Colon (tissue), 2 donors: ENCODE measurements around the gene EHBP1.
A peak's percentile ranks its signal among the peaks of the same experiment; 100 is the strongest.
"Not testable (repeated sequence)": the region's sequence is repeated elsewhere in the genome, so short reads cannot be mapped to it uniquely, and the experiment has no call there.

Experiments
- FAIRE-seq: peaks from 2 replicates; lab custom pipeline; 2012; peaks lifted over from hg19 to GRCh38; lab: Jason Lieb, UNC
- donor health status: control.
- donor health status: control.

The EHBP1 gene

DNA sequence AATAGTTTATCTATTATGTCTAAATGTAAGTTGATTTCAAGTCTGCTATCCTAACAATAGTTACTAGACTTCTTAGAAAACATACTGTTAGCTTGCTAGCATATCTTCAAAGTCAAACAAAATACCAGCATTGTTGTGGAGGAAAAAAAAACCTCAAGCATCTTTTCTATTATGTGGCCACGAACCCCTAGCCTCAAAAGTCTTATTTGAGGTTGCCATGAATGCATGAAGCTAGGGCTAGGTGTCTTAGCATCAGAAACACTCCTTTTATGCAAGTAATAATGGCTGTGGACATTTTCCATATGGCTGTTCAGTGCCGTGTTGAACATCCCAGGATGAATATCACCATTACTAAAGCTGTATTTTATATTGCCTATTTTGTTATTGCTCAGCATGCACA is 258.5 kb downstream of the EHBP1 start:
- FAIRE-seq = no peak

DNA sequence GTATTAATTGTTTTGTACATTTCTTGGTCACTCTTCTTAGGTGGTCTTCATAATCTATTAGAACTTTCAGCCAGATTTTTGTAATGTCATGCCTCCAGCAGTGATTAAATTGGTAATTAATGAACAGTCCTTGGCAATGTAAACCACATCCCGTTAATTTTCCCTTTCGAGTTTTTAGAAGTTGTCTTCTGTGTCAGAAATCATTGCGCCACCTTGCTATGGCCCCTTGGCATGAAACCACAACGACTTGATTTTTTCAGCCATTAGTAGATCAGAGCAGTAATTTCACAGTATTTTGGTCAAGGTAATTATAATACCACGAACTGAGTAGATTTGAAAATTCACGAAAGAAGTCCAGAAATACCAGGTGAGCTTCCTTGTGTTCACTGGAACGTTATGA is 259.2 kb downstream of the EHBP1 start:
- FAIRE-seq = no peak

DNA sequence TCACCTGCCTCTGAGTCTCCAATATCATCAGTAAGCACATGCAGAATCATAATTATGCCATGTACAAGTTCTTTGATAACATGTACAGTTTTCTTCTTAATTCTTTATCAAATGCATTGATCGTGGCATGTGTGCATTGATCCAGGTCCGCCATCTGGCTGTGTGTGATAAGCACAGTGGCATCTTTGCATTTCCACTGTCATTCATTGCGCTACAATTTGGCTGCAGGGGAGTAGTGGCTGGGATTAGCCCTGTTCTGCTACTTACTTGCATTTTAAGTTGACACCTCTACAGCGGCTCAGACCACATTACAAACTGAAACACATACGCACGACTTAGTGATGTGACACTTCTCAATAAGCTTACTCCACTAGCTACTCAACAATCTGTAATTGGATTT is 261.5 kb downstream of the EHBP1 start:
- no peak for FAIRE-seq

DNA sequence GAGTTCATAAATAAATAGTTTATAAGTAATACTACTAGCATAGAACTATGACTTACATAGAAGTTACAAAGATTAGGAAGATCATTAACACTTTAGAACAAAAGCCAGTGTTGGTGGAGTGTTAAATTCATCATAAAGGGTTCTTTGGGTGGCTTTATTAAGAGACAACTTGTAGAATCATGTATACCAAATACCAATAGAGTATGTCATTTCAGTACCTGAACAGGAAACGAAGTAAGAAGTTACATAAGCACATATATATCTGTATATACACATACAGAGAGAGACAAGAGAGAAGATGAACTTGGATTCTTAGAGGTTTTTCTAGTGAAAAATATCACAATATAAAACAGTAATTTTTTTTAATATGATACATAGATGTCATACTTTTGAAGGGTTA is 262.7 kb downstream of the EHBP1 start:
- FAIRE-seq = no peak

DNA sequence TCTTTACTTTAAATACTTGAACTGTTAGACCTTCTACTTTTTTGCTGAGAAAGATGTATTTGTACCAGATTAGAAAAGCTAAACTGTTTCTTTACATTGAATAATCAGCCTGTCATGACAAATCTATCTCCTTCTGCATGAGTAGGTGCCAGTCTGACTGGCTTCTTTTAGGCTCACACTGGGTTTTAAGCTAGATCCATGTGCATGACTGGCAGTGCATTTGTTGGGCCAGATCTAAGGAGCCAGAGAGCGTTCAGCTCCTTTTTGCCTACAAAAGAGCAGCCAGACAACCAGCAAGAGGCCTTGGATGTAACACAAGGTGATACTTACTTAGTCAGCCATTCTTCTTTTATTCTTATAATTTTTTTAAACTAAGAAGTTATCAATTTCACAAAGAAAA is 263.2 kb downstream of the EHBP1 start:
- no peak for FAIRE-seq

DNA sequence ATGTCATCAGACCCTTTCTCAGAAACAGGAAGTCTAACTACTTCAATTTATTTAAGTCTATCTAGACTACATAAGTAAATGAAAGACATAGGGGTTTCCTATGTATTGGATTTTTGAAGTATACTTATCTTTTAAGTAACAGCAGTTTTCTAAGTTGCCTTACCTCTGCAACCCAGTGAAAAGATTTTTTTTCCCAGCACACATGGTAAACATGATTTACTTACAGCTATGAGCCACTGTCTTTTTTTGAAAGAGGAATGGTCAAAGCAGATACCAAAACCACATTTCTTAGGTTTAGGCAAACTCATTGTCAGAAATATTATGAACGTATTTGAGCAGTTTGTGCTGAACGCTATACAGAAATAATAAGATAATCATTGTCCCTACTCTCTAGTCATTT is 266.4 kb downstream of the EHBP1 start:
- FAIRE-seq = no peak

DNA sequence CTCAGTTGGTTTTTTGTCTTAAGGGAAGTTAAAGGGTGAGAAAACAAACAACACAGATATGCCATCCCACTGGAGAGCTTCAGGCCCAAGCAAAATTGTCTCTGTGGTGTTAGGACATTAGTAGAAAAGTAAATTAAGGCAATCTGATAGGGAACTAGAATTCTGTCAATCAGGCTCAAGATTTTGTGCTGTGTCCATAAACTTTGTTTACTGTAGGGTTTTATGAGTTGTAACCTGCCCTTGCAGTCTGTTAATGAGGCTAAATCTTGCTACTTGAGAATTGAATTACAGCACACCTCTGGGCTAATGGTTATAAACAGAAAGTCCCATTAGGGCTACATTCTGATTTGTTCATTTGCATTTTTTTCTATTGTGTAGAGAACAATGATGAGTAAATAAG is 267.1 kb downstream of the EHBP1 start:
- FAIRE-seq = no peak

DNA sequence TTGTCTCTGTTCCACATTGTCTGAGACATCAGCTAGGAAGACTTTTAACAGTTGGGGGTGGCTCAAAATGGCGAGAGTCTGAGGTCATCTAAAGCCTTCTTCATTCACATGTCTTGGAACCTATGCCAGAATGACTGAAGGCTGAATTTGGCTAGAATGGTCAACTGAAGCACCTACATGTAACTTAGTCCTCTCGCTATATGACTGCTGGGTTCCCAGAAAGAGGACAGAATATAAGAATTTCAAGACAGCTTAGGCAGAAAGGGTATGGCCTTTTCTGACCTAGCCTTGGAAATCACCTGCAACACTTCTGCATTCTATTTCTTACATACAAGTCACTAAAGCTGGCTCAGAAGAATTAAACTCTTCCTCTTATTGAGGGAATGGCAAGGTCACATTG is 269.5 kb downstream of the EHBP1 start:
- no peak for FAIRE-seq

DNA sequence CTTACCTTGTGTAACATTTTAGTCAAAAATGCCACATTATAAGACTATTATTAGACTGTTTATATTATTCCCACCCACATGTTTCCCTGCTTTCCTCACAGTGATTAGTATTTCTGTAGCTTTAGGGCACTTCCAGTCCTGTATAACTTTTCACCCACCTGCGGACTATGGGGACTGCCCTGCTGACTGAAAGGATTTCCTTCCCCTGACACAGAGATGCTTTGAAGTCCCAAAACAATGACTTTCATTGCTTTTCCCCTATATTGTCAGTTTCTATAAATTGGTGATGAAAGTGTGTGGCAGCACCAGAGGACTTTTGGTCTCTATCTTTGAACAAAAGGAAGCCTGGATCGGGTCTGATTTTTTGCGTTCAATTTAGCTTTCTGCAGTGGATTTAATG is 286.1 kb downstream of the EHBP1 start:
- FAIRE-seq = no peak

DNA sequence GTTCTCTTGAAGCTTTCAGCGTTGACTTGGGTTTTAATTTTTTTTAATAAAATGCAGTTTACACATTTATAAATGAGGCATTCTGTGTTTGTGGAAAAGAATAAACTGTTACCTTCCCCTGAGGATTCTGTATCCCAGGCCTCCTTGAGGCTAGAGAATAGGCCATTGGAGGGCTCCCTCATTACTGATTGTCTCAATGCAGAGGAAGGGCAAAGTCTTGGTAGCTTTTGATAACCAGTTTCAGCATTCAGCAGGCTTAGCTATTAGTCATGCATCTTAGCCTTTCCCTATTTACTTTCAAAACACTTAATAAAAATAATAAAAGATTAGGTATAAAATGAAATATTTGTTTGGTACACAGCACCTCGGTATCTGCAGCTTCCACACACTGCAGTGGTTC is 287.0 kb downstream of the EHBP1 start:
- FAIRE-seq = no peak

DNA sequence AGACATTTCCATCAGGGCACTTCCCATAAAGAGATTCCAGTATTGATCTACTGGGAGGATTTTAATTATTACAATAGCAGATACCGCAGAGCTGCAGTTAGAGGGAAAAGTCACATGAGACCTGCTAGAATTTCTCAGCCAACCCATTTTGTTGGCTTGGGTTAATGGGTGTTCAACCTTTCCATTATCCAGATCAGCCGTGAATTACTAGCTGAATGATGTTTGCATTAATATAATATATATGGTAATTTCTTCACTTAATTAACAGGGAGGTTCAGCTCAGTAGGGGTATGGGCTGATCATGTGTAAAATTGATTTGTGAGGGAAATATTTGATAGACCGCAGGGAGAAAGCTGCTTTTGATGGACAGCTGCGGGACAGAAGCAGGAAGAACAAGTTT is 288.7 kb downstream of the EHBP1 start:
- FAIRE-seq = no peak

DNA sequence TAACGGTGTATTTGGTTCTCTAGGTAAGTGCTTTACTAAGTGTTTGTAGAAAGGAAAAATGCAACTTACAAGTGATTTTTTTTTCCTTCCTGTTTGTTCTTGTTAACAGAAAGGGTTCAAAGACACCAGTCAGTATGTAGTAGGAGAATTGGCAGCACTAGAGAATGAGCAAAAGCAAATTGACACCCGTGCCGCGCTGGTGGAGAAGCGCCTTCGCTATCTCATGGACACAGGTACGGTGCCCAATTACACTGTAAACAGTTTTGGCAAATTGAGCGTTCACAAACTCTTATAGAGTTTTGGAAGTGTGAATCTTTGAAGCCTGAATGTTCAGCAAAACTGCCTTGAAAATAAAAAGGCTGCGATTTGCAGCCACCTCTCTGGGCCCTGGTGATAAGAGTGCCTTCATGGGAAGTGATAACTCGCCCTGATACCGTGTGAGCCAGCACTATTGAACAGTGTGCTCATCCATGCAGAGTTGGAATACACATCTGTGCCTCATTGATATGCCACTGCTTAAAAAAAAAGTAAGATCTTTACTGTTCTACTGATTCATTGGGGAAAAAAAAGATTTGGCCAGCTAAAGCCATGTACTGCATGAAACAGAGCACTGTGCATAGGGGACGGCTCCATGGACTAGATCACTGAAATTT is 291.1 kb downstream of the EHBP1 start:
- FAIRE-seq = no peak

DNA sequence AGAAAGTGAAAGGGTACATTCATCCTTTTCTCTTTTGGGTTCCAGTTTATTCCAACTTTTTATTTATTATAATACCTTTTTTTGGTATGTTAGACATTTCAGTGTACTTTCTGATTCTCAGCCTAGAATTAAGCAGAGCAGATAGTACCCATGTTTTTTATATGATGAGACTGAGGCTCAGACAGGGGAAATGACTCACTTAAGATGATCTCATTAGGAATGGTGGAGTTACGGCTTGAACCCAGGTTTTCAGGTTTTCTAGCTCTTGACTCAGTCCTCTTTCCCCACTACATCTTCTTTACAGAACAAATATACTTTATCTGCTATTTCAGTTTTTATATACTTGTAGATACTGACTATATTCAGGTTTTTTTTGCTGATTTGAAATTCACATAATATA is 293.4 kb downstream of the EHBP1 start:
- no peak for FAIRE-seq

DNA sequence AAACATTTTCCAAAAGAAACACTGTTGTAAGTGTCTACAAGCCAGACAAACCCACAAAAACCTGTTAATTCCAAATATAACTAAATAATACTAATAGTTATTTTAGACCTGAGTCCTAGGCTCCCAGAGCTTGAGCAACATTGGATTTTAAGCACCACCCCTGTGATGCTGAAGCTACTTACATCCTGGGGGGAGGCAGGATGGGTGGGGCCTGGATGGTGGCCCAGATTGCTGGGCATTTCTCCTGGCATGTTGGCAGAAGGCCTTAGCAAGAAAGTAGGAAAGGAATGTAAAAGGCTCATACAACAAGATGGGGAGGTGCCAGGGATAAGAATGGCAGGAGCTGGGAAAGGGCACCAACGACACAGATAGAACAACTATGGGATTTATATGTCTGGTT is 294.4 kb downstream of the EHBP1 start:
- FAIRE-seq = no peak

DNA sequence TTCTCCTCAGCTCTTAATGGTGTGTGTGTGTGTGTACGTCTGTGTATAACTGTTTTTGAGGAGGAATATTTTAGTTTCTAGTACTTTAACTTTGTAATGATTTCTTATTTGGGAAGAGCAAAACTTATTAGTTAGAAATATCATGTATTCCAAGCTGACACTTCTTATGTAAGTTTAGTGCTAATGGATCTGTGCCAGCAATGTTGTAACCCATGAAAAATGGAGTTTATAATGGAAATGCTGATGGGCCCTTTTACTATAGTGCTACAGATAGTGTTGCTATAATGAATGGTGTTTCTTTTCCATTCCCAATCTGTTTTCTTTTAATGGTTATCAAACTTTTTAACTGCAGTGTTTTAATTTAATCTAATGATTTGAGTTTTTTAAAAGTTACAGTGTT is 295.3 kb downstream of the EHBP1 start:
- FAIRE-seq = peak; percentile 24

DNA sequence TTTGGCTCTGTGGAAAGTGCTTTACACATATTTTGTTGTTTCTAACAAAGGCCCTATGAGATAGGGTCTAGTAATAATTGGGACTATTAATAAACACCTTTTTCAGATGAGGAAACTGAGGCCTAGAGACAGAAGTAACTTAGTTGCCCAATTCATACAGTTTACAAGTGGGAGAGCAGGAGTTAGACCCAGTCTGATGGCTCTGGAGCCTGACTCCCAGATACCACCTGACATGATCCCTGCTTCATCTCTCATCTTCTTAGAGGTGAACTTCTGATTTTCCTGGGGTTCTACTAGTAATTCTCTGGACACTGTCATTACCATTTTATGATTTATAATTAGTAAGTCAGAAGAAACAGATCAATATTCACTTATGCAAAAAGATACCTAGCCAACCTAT is 296.1 kb downstream of the EHBP1 start:
- no peak for FAIRE-seq

DNA sequence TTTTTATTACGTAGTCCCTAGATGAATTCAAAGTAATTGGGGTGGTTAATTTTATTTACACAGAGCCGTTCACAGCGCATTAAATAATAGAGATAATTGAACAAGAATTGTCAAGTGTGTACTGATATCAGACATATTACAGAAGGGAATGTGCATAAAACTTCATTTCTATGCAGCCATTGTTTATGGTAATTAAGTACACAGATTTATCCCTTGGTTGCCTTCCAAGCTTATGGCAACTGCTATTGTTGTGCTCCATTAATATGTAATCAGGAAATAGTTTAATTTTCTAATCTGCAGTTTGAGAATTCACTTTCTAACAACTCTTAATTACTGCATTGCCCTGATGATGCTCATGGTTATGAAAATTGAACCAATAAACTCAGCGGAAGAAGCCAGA is 297.8 kb downstream of the EHBP1 start:
- FAIRE-seq = no peak

DNA sequence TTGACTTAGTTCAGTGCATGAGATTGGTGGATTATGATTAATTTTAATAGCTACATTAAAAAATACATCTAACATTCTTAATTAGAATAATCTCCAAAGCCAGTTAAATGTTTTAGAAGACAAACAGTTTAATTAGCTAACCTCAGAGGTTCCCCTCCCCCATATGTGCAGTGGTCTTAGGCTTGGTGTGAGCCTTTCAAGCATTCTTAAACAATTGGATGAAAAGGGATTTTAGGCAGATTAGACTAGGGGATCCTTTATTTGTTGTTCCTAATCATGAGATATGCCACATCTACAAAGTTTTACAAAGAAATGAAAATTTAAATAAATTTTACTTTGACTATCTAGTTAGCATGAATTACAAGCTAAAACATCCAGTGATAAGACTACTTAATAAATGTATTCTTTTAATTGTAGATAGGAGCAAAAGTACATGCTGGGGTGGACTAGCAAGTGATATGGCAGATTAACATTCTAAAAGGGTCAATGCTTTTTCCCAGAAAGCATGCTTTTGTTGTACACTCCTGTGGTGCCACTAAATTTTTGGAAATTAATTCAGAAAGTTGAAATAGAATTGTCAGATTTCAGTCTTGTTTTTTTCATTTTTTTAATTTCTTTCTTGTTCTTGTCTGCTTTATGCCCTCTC is 302.4 kb downstream of the EHBP1 start:
- no peak for FAIRE-seq

DNA sequence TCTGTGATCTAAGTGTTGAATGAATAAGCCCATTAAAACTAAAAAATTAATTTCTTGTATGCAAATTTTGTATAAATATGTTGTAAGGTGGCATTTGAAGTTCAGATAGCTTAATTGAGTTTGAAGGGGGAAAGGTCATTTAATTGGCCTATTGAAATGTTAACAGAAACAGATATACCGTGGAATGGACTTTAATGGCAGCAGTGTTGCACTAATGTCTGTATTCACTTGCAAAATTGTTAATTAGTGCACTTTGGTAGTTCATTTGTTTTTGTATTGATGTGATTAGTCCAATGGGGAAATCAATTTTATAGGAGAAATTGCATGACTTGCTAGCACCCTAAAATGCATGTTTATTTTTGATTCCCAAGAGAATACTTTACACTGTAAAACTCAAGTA is 303.3 kb downstream of the EHBP1 start:
- no peak for FAIRE-seq

DNA sequence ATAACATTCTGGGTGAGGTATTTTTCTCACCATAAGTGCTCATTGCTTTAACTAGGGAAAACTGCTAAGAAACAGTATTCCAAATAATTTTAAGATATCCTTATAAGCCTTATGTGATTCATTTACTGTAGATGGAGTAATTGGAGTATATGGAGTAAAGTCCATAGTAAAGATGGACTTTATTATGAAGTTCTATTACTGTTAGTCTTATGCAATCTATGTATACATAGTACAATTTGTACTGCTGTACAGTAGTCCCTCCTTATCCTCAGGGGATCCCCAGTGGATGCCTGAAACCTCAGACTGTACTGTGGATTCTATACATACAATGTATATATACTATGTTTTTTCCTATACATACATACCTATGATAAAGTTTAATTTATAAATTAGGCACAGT is 304.0 kb downstream of the EHBP1 start:
- FAIRE-seq = no peak

DNA sequence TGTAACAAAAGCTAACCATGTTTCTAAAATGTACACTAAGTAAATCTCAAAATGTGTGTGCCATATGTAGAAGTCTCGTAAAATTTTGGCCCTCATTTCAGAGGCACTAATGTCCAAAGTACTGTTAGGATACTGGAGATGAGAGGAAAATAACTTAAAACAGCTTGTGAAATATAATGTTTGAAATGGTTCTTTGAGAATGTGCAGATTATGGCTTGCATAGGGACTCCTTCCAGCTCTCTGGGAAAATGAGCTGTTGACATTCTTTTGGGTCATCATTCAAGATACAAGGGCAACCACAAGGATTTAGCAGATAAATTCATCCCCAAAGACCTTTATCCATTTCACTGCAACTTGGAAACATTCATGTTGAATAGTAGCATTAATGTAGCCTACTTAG is 307.0 kb downstream of the EHBP1 start:
- FAIRE-seq = no peak

DNA sequence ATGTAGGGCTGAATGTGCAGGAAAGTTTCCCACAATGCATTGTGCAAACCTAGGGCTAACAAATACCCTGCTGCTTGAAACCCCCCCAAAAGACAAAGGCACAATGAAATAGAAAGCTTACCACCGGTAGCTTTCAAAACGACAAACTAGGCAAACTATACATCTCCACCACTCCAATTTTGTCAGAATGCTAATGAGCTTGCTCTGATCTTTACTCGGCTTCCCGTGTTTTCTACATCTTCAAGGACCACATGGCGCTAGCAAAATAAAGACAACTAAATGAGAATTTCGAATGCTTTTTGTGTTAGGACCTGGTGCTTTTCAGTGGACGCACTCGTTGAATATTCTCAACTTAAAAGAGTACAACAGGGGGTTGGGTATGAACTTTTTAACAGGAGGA is 307.9 kb downstream of the EHBP1 start:
- no peak for FAIRE-seq

DNA sequence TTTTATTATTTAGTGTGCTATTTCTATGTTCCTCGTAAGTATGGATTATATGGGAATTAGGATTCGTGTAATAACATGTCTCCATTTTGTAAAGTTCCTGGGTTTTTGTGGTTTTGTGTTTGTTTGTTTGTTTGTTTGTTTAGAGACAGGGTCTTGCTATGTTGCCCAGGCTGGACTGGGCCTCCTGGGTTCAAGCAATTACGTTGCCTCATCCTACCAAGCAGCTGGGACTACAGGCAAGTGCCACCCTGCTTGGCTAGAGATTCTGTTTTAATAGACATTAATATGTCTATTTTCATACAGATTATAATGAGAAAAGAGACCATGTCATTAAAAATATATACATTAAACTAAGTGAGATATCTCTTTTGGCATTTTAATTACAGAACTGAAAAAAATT is 309.9 kb downstream of the EHBP1 start:
- no peak for FAIRE-seq

DNA sequence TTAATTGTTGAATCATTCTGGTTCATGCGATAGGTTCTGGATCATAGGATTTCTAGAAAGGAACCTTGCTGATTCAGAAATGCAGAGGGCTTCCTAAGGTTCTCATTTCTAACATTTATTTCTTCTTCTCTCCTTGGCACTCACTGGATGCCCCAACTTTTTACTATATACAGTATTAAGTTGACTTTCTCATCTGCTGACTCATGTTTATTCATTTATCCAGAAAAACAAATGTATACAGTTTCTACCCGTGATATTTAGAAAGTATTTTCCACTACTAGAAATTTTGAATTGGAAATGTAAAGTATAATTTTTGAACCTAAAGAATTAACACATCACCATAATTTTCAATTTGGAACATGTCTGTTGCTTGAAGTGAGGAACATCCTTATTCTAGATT is 312.9 kb downstream of the EHBP1 start:
- no peak for FAIRE-seq

DNA sequence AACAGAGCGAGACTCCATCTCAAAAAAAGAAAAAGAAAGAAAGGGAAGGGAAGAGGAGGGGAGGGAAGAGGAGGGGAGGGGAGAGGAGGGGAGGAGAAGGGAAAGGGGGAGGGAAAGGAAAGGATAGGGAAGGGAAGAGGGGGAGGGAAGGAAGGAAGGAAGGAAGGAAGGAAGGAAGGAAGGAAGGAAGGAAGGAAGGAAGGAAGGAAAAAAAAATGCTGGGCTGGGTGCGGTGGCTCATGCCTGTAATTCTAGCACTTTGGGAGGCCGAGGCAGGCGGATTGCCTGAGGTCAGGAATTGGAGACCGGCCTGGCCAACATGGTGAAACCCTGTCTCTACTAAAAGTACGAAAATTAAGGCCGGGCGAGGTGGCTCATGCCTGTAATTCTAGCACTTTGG is 314.2 kb downstream of the EHBP1 start:
- FAIRE-seq = not testable (repeated sequence)
